ENCODE results near the gene IGF1R.

The IGF1R gene

GRCh38 chr15:98809273-98809672, 160.9 kb downstream of the IGF1R start:
- no peaks in the 10 kb centered on the region for H3K36me3 ChIP-seq (ENCODE audit: control insufficient read depth in 2 of 2, insufficient read depth in 2 of 2, low read length in 2 of 2)
- no peak overlapping the region for H3K4me3 ChIP-seq (ENCODE audit: low read length in 2 of 2)
- no peak overlapping the region for H3K27ac ChIP-seq (ENCODE audit: low read depth in 2 of 2, low read length in 2 of 2)
- no peak overlapping the region for H3K9ac ChIP-seq (ENCODE audit: low read depth in 1 of 2, low read length in 2 of 2)
- peaks cover 8 to 14% of the 10 kb centered on the region in 2 donors for H3K4me1 ChIP-seq (ENCODE audit: control insufficient read depth in 2 of 2, insufficient read depth in 2 of 2, low read length in 2 of 2)
- H3K9me3 ChIP-seq (ENCODE audit: control insufficient read depth in 2 of 2, low read length in 2 of 2), result no peaks in the 10 kb centered on the region
- no peaks in the 10 kb centered on the region for H3K27me3 ChIP-seq (ENCODE audit: control insufficient read depth in 2 of 2, insufficient read depth in 2 of 2, low read length in 2 of 2)

DNA sequence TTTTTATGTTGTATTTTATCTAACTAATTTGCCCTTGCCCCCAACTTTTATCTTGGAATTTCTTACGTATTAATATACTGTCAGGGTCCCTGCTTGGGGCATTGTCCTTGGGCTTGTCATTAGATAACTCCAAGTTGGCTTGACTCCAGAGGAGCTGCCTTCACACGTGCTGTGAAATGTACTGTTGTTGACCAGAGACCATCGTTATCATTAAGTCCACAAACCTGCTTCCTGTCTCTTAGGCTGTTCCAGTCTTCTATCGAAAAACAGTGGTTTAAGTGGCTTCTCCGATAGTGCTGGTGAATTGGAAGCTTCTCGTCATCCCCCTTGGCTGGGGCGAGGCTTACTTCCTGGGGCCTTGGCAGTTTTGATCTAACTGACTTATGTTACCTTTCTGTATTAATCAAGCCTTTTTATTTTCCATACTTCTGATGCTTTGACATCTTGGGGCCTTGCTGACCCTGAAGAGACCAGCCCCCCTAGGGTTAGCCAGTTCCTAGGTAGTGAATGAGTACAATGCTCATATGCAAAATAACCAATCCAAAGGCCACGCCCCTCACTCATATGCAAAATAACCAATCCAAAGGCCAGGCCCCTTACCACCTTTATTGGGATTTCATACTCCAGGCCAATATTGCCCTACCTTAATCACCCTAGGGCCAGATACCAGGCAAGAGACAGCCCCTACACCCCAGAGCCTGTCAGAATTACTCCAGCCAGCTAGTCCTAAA, 164.5 kb downstream of the IGF1R start:
- H3K27me3 ChIP-seq (ENCODE audit: control insufficient read depth in 2 of 2, insufficient read depth in 2 of 2, low read length in 2 of 2), result no peaks in the 10 kb centered on the region
- H3K36me3 ChIP-seq (ENCODE audit: control insufficient read depth in 2 of 2, insufficient read depth in 2 of 2, low read length in 2 of 2), result no peaks in the 10 kb centered on the region
- no peak overlapping the region for H3K4me3 ChIP-seq (ENCODE audit: low read length in 2 of 2)
- H3K9me3 ChIP-seq (ENCODE audit: control insufficient read depth in 2 of 2, low read length in 2 of 2), result no peaks in the 10 kb centered on the region
- H3K27ac ChIP-seq (ENCODE audit: low read depth in 2 of 2, low read length in 2 of 2), result no peak overlapping the region
- H3K9ac ChIP-seq (ENCODE audit: low read depth in 1 of 2, low read length in 2 of 2), result no peak overlapping the region
- H3K4me1 ChIP-seq (ENCODE audit: control insufficient read depth in 2 of 2, insufficient read depth in 2 of 2, low read length in 2 of 2), result peaks cover 0 to 3% of the 10 kb centered on the region in 2 donors

- no peak overlapping the region for H3K4me3 ChIP-seq (ENCODE audit: low read length in 2 of 2)
- no peak overlapping the region for H3K9ac ChIP-seq (ENCODE audit: low read depth in 1 of 2, low read length in 2 of 2)
- H3K27ac ChIP-seq (ENCODE audit: low read depth in 2 of 2, low read length in 2 of 2), result no peak overlapping the region
- no peaks in the 10 kb centered on the region for H3K27me3 ChIP-seq (ENCODE audit: control insufficient read depth in 2 of 2, insufficient read depth in 2 of 2, low read length in 2 of 2)
- peaks cover 0 to 3% of the 10 kb centered on the region in 2 donors for H3K4me1 ChIP-seq (ENCODE audit: control insufficient read depth in 2 of 2, insufficient read depth in 2 of 2, low read length in 2 of 2)
- H3K9me3 ChIP-seq (ENCODE audit: control insufficient read depth in 2 of 2, low read length in 2 of 2), result no peaks in the 10 kb centered on the region
- H3K36me3 ChIP-seq (ENCODE audit: control insufficient read depth in 2 of 2, insufficient read depth in 2 of 2, low read length in 2 of 2), result no peaks in the 10 kb centered on the region
Observed at GRCh38 chr15:98813951-98814350, 165.6 kb downstream of the IGF1R start.

GRCh38 chr15:98815207-98815606, 166.9 kb downstream of the IGF1R start:
- Histone ChIP-seq H3K36me3 (ENCODE audit: control insufficient read depth in 2 of 2, insufficient read depth in 2 of 2, low read length in 2 of 2) (no peaks in the 10 kb centered on the region), H3K9ac (ENCODE audit: low read depth in 1 of 2, low read length in 2 of 2) (no peak overlapping the region), H3K27ac (ENCODE audit: low read depth in 2 of 2, low read length in 2 of 2) (no peak overlapping the region), H3K4me3 (ENCODE audit: low read length in 2 of 2) (no peak overlapping the region), H3K27me3 (ENCODE audit: control insufficient read depth in 2 of 2, insufficient read depth in 2 of 2, low read length in 2 of 2) (no peaks in the 10 kb centered on the region), H3K4me1 (ENCODE audit: control insufficient read depth in 2 of 2, insufficient read depth in 2 of 2, low read length in 2 of 2) (peaks cover 0 to 3% of the 10 kb centered on the region in 2 donors), H3K9me3 (ENCODE audit: control insufficient read depth in 2 of 2, low read length in 2 of 2) (no peaks in the 10 kb centered on the region)

DNA sequence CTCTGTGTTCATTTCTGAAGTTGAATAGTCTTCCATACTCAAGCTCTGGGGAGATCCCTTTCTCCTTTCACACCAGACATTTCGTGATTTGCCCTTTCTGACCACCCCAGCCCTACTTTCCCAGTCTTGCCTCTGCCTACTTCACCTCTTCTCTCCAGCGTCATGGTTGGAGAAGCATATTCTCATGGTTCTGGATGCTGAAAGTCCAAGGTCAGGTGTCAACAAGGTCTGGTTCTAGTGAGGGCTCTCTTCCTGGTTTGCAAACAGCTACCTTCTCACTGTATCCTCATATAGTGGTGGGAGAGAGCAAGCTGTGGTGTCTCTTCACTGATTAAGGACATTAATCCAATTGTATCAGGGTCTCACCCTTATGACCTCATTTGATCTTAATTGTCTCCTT, 169.4 kb downstream of the IGF1R start:
- H3K4me3 ChIP-seq (ENCODE audit: low read length in 2 of 2), result no peak overlapping the region
- H3K4me1 ChIP-seq (ENCODE audit: control insufficient read depth in 2 of 2, insufficient read depth in 2 of 2, low read length in 2 of 2), result peaks cover 0 to 2% of the 10 kb centered on the region in 2 donors
- H3K36me3 ChIP-seq (ENCODE audit: control insufficient read depth in 2 of 2, insufficient read depth in 2 of 2, low read length in 2 of 2), result no peaks in the 10 kb centered on the region
- no peak overlapping the region for H3K27ac ChIP-seq (ENCODE audit: low read depth in 2 of 2, low read length in 2 of 2)
- no peaks in the 10 kb centered on the region for H3K9me3 ChIP-seq (ENCODE audit: control insufficient read depth in 2 of 2, low read length in 2 of 2)
- H3K9ac ChIP-seq (ENCODE audit: low read depth in 1 of 2, low read length in 2 of 2), result no peak overlapping the region
- no peaks in the 10 kb centered on the region for H3K27me3 ChIP-seq (ENCODE audit: control insufficient read depth in 2 of 2, insufficient read depth in 2 of 2, low read length in 2 of 2)

- Histone ChIP-seq H3K4me1 (ENCODE audit: control insufficient read depth in 2 of 2, insufficient read depth in 2 of 2, low read length in 2 of 2) (no peaks in the 10 kb centered on the region), H3K4me3 (ENCODE audit: low read length in 2 of 2) (no peak overlapping the region), H3K9ac (ENCODE audit: low read depth in 1 of 2, low read length in 2 of 2) (no peak overlapping the region), H3K27ac (ENCODE audit: low read depth in 2 of 2, low read length in 2 of 2) (no peak overlapping the region), H3K36me3 (ENCODE audit: control insufficient read depth in 2 of 2, insufficient read depth in 2 of 2, low read length in 2 of 2) (no peaks in the 10 kb centered on the region), H3K27me3 (ENCODE audit: control insufficient read depth in 2 of 2, insufficient read depth in 2 of 2, low read length in 2 of 2) (no peaks in the 10 kb centered on the region), H3K9me3 (ENCODE audit: control insufficient read depth in 2 of 2, low read length in 2 of 2) (no peaks in the 10 kb centered on the region)
Observed at GRCh38 chr15:98823012-98823458, 174.7 kb downstream of the IGF1R start.

GRCh38 chr15:98823616-98824015, 175.3 kb downstream of the IGF1R start:
- Histone ChIP-seq H3K27me3 (ENCODE audit: control insufficient read depth in 2 of 2, insufficient read depth in 2 of 2, low read length in 2 of 2) (no peaks in the 10 kb centered on the region), H3K4me3 (ENCODE audit: low read length in 2 of 2) (no peak overlapping the region), H3K9ac (ENCODE audit: low read depth in 1 of 2, low read length in 2 of 2) (no peak overlapping the region), H3K27ac (ENCODE audit: low read depth in 2 of 2, low read length in 2 of 2) (no peak overlapping the region), H3K4me1 (ENCODE audit: control insufficient read depth in 2 of 2, insufficient read depth in 2 of 2, low read length in 2 of 2) (no peaks in the 10 kb centered on the region), H3K9me3 (ENCODE audit: control insufficient read depth in 2 of 2, low read length in 2 of 2) (no peaks in the 10 kb centered on the region), H3K36me3 (ENCODE audit: control insufficient read depth in 2 of 2, insufficient read depth in 2 of 2, low read length in 2 of 2) (no peaks in the 10 kb centered on the region)

DNA sequence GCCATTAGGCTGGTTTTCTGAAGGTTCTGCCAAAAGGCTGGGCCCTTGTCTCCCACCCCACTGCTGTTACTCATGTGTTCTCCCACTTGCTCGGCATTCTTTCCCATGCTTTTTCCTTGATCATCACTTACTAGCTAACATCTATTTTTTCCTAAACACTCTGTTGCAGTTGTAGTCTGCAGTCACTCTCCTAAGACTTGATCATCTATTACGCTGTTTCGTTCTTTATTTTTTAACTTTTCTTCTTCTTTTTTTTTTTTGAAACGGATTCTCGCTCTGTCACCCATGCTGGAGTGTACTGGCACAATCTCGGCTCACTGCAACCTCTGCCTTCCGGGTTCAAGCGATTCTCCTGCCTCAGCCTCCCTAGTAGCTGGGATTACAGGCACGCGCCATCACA, 176.3 kb downstream of the IGF1R start:
- no peaks in the 10 kb centered on the region for H3K36me3 ChIP-seq (ENCODE audit: control insufficient read depth in 2 of 2, insufficient read depth in 2 of 2, low read length in 2 of 2)
- no peaks in the 10 kb centered on the region for H3K4me1 ChIP-seq (ENCODE audit: control insufficient read depth in 2 of 2, insufficient read depth in 2 of 2, low read length in 2 of 2)
- no peak overlapping the region for H3K9ac ChIP-seq (ENCODE audit: low read depth in 1 of 2, low read length in 2 of 2)
- peaks cover 2 to 3% of the 10 kb centered on the region in 2 donors for H3K9me3 ChIP-seq (ENCODE audit: control insufficient read depth in 2 of 2, low read length in 2 of 2)
- H3K27ac ChIP-seq (ENCODE audit: low read depth in 2 of 2, low read length in 2 of 2), result no peak overlapping the region
- no peak overlapping the region for H3K4me3 ChIP-seq (ENCODE audit: low read length in 2 of 2)
- H3K27me3 ChIP-seq (ENCODE audit: control insufficient read depth in 2 of 2, insufficient read depth in 2 of 2, low read length in 2 of 2), result no peaks in the 10 kb centered on the region

- Histone ChIP-seq H3K27ac (ENCODE audit: low read depth in 2 of 2, low read length in 2 of 2) (no peak overlapping the region), H3K36me3 (ENCODE audit: control insufficient read depth in 2 of 2, insufficient read depth in 2 of 2, low read length in 2 of 2) (no peaks in the 10 kb centered on the region), H3K4me1 (ENCODE audit: control insufficient read depth in 2 of 2, insufficient read depth in 2 of 2, low read length in 2 of 2) (no peaks in the 10 kb centered on the region), H3K4me3 (ENCODE audit: low read length in 2 of 2) (no peak overlapping the region), H3K9ac (ENCODE audit: low read depth in 1 of 2, low read length in 2 of 2) (no peak overlapping the region), H3K9me3 (ENCODE audit: control insufficient read depth in 2 of 2, low read length in 2 of 2) (peaks cover 12 to 20% of the 10 kb centered on the region in 2 donors), H3K27me3 (ENCODE audit: control insufficient read depth in 2 of 2, insufficient read depth in 2 of 2, low read length in 2 of 2) (no peaks in the 10 kb centered on the region)
Observed at GRCh38 chr15:98826658-98827057, 178.3 kb downstream of the IGF1R start.

- Histone ChIP-seq H3K9ac (ENCODE audit: low read depth in 1 of 2, low read length in 2 of 2) (no peak overlapping the region), H3K27ac (ENCODE audit: low read depth in 2 of 2, low read length in 2 of 2) (no peak overlapping the region), H3K36me3 (ENCODE audit: control insufficient read depth in 2 of 2, insufficient read depth in 2 of 2, low read length in 2 of 2) (no peaks in the 10 kb centered on the region), H3K27me3 (ENCODE audit: control insufficient read depth in 2 of 2, insufficient read depth in 2 of 2, low read length in 2 of 2) (no peaks in the 10 kb centered on the region), H3K9me3 (ENCODE audit: control insufficient read depth in 2 of 2, low read length in 2 of 2) (peaks cover 15 to 23% of the 10 kb centered on the region in 2 donors), H3K4me1 (ENCODE audit: control insufficient read depth in 2 of 2, insufficient read depth in 2 of 2, low read length in 2 of 2) (no peaks in the 10 kb centered on the region), H3K4me3 (ENCODE audit: low read length in 2 of 2) (no peak overlapping the region)
Observed at GRCh38 chr15:98827217-98827616, 178.9 kb downstream of the IGF1R start.

All from mucosa of rectum (tissue), 2 donors.